Mesodermal cell (in vitro differentiated cells): ENCODE data around the gene OR6Y1. TPM values are rescaled to one million over a fixed set of nuclear protein-coding genes. Genes with fewer than 3 reads are reported as not detected.

Experiments used
- H3K27ac ChIP-seq: 2 replicates; pipeline ENCODE4 v1.7.0; 2013; ENCODE audit warnings: mild to moderate bottlenecking, low read depth, low read length, moderate library complexity; ENCODE audit not compliant: severe bottlenecking
- H3K36me3 ChIP-seq: 2 replicates; pipeline ENCODE4 v1.7.1; 2013; ENCODE audit warnings: mild to moderate bottlenecking, low read length, moderate library complexity; ENCODE audit not compliant: control insufficient read depth, insufficient read depth
- H3K4me1 ChIP-seq: one replicate; pipeline ENCODE4 v1.7.1; 2013; ENCODE audit warnings: mild to moderate bottlenecking, low read length; ENCODE audit not compliant: insufficient read depth, control insufficient read depth, poor library complexity, severe bottlenecking
- H3K4me3 ChIP-seq: 2 replicates; pipeline ENCODE4 v1.7.0; 2013; ENCODE audit warnings: low read length, control low read depth, mild to moderate bottlenecking; ENCODE audit not compliant: insufficient read depth, poor library complexity, severe bottlenecking; ENCODE audit errors: extremely low read depth
- H3K9me3 ChIP-seq: 2 replicates; pipeline ENCODE4 v1.7.1; 2013; ENCODE audit warnings: mild to moderate bottlenecking, low read length, moderate library complexity; ENCODE audit not compliant: control insufficient read depth
- WGBS, 2 experiments: methylation state at CpG; one replicate each; pipeline ENCODE4 v1.1.5; 2013; ENCODE audit warnings: missing lambda C conversion rate in 2 of 2; ENCODE audit not compliant: insufficient coverage in 2 of 2; 5-methylcytosine and 5-hydroxymethylcytosine counted together
- polyA plus RNA-seq, 2 experiments: library from polyadenylated mRNA; stranded (reverse); fragments of 50-300 nt; gene quantifications; one replicate each; pipeline ENCODE4 v1.2.3, GENCODE V29; 2013

OR6Y1 gene
- polyA plus RNA-seq (2013, experiment 1 of 2) = not detected
- not detected for polyA plus RNA-seq (2013, experiment 2 of 2)

- Histone ChIP-seq H3K9me3 (no peaks in the 10 kb centered on the region), H3K36me3 (no peaks in the 10 kb centered on the region), H3K27ac (no peak within 1 kb of the TSS), H3K4me3 (no peak within 1 kb of the TSS), H3K4me1 (no peaks in the 10 kb centered on the region)
- WGBS, 2 experiments = no CpG with 5 or more reads among the region's 3 CpGs
Measured at GRCh38 chr1:158554352-158554751, at the start of gene OR6Y1. OR6Y1 (minus strand) TSS chr1:158554405; CDS start chr1:158548105, 6,300 bp downstream.

- H3K9me3 ChIP-seq = no peaks in the 10 kb centered on the region
- no peaks in the 10 kb centered on the region for H3K4me1 ChIP-seq
- no peak overlapping the region for H3K4me3 ChIP-seq
- no peak overlapping the region for H3K27ac ChIP-seq
- no peaks in the 10 kb centered on the region for H3K36me3 ChIP-seq
- WGBS, 2 experiments = no CpG with 5 or more reads among the region's 2 CpGs
Measured at GRCh38 chr1:158600735-158601134, 46.5 kb upstream of the OR6Y1 start.

GRCh38 chr1:158586942-158587341 lies 32.7 kb upstream of the OR6Y1 start:
- peaks cover 1% of the 10 kb centered on the region for H3K4me1 ChIP-seq
- H3K36me3 ChIP-seq = no peaks in the 10 kb centered on the region
- no peak overlapping the region for H3K27ac ChIP-seq
- peaks cover 7% of the 10 kb centered on the region for H3K9me3 ChIP-seq
- WGBS, 2 experiments = 92 to 100% methylated on average over 1 of the region's 1 CpG
- no peak overlapping the region for H3K4me3 ChIP-seq

- no peak overlapping the region for H3K4me3 ChIP-seq
- no peaks in the 10 kb centered on the region for H3K36me3 ChIP-seq
- no peak overlapping the region for H3K27ac ChIP-seq
- peaks cover 6% of the 10 kb centered on the region for H3K4me1 ChIP-seq
- WGBS, 2 experiments = 77% methylated on average over 1 of the region's 4 CpGs; no CpG with 5 or more reads in 1 of the 2 experiments
- peaks cover 7% of the 10 kb centered on the region for H3K9me3 ChIP-seq
Measured at GRCh38 chr1:158583962-158584361, 29.8 kb upstream of the OR6Y1 start.

- Histone ChIP-seq H3K4me3 (no peak within 1 kb of the TSS), H3K9me3 (no peaks in the 10 kb centered on the region), H3K27ac (no peak within 1 kb of the TSS), H3K36me3 (no peaks in the 10 kb centered on the region), H3K4me1 (peaks cover 6% of the 10 kb centered on the region)
- WGBS, 2 experiments = no CpG with 5 or more reads among the region's 1 CpG
Measured at GRCh38 chr1:158579733-158580132, 25.5 kb upstream of the OR6Y1 start, which contains the start of gene OR10X1. OR10X1 (minus strand) TSS chr1:158579899; CDS start chr1:158579899, 0 bp downstream.

GRCh38 chr1:158577561-158577960 lies 23.4 kb upstream of the OR6Y1 start:
- 83 to 100% methylated on average over 1 of the region's 3 CpGs for WGBS, 2 experiments
- H3K4me1 ChIP-seq = peaks cover 6% of the 10 kb centered on the region
- no peak overlapping the region for H3K27ac ChIP-seq
- H3K36me3 ChIP-seq = no peaks in the 10 kb centered on the region
- no peak overlapping the region for H3K4me3 ChIP-seq
- no peaks in the 10 kb centered on the region for H3K9me3 ChIP-seq

GRCh38 chr1:158572226-158572625 lies 18.0 kb upstream of the OR6Y1 start:
- no CpG with 5 or more reads among the region's 1 CpG for WGBS, 2 experiments
- no peaks in the 10 kb centered on the region for H3K9me3 ChIP-seq

GRCh38 chr1:158570480-158570879 lies 16.3 kb upstream of the OR6Y1 start, which contains the start of gene OR6P1:
OR6P1 (minus strand) TSS chr1:158570580; CDS start chr1:158563604, 6,976 bp downstream.
- Histone ChIP-seq H3K9me3 (no peaks in the 10 kb centered on the region), H3K4me3 (no peak within 1 kb of the TSS), H3K4me1 (no peaks in the 10 kb centered on the region), H3K36me3 (no peaks in the 10 kb centered on the region), H3K27ac (no peak within 1 kb of the TSS)
- WGBS, 2 experiments = 90% methylated on average over 2 of the region's 3 CpGs; no CpG with 5 or more reads in 1 of the 2 experiments

More at GRCh38 chr1:158572226-158572625, 18.0 kb upstream of the OR6Y1 start:
- Histone ChIP-seq H3K4me3 (no peak overlapping the region), H3K4me1 (no peaks in the 10 kb centered on the region), H3K36me3 (no peaks in the 10 kb centered on the region), H3K27ac (no peak overlapping the region)

- Histone ChIP-seq H3K27ac (no peak overlapping the region), H3K4me1 (no peaks in the 10 kb centered on the region), H3K4me3 (no peak overlapping the region), H3K36me3 (no peaks in the 10 kb centered on the region), H3K9me3 (no peaks in the 10 kb centered on the region)
- 100% methylated on average over 1 of the region's 2 CpGs; no CpG with 5 or more reads in 1 of the 2 experiments for WGBS, 2 experiments
Measured at GRCh38 chr1:158564608-158565007, 10.4 kb upstream of the OR6Y1 start.

GRCh38 chr1:158563853-158564252 lies 9.6 kb upstream of the OR6Y1 start:
- no peak overlapping the region for H3K4me3 ChIP-seq
- no peaks in the 10 kb centered on the region for H3K36me3 ChIP-seq
- H3K4me1 ChIP-seq = no peaks in the 10 kb centered on the region
- no peaks in the 10 kb centered on the region for H3K9me3 ChIP-seq
- H3K27ac ChIP-seq = no peak overlapping the region
- WGBS, 2 experiments = no CpG with 5 or more reads among the region's 2 CpGs

GRCh38 chr1:158559696-158560095 lies 5.5 kb upstream of the OR6Y1 start:
- H3K27ac ChIP-seq = no peak overlapping the region
- no peak overlapping the region for H3K4me3 ChIP-seq
- no peaks in the 10 kb centered on the region for H3K36me3 ChIP-seq
- H3K9me3 ChIP-seq = no peaks in the 10 kb centered on the region
- H3K4me1 ChIP-seq = no peaks in the 10 kb centered on the region
- no CpG with 5 or more reads among the region's 1 CpG for WGBS, 2 experiments
